K562 (cell line): ENCODE measurements around the gene NUP210. TPM values are rescaled to one million over a fixed set of nuclear protein-coding genes. Genes with fewer than 3 reads are reported as not detected.
A peak's percentile ranks its signal among the peaks of the same experiment; 100 is the strongest.

ENCODE experiments used
- ATAC-seq: fragments of 200-7000 bp; cut with Tn5 transposase; 3 replicates; pipeline ENCODE4 v1.9.1; 2020; ENCODE audit warnings: moderate library complexity
- BruUV-seq: library from RNA; stranded (reverse); fragments of 400-500 nt; replicated peaks from 2 replicates; lab custom pipeline; 2021; lab: Mats Ljungman, UMichigan
- CTCF ChIA-PET: fragments of 300-600 bp; formaldehyde crosslinking; extraction: SDS; loops from one replicate; lab custom pipeline; 2021; ENCODE audit warnings: low intra/inter-chr PET ratio; lab: Yijun Ruan, JAX
- POLR2A ChIA-PET: fragments of 300-600, 350-650 bp; sonication (Branson Sonifier 250); formaldehyde crosslinking; extraction: SDS; loops from one replicate; lab custom pipeline; 2021; ENCODE audit warnings: antibody characterized with exemption, inconsistent platforms; lab: Yijun Ruan, JAX
- DNase-seq, 4 experiments: peaks; one replicate each; pipeline versions ENCODE4 v3.0.0 to v3.0.0-alpha.2; 2011 to 2018; ENCODE audit warnings: low spot score in 3 of 4, mixed read lengths in 3 of 4; ENCODE audit errors: extremely low read depth in 1 of 4
- FAIRE-seq: peaks from 2 replicates; lab custom pipeline; 2011; peaks lifted over from hg19 to GRCh38; lab: Jason Lieb, UNC
- H2AFZ ChIP-seq: 2 replicates; pipeline ENCODE4 v1.6.0; 2011; ENCODE audit warnings: low read depth, low read length, control low read depth, inconsistent platforms
- H3K27ac ChIP-seq: fragments of 200-600 bp; 3 replicates; pipeline ENCODE4 v1.8.0; 2011; ENCODE audit warnings: low read depth, mild to moderate bottlenecking, control low read depth, inconsistent platforms, low read length, moderate library complexity, mixed read lengths; ENCODE audit errors: extremely low read depth
- H3K27me3 ChIP-seq, 2 experiments: fragments of 300-600 bp in 1 of 2; 2 replicates in 1 of 2; 3 replicates in 1 of 2; pipeline versions ENCODE4 v1.6.0 to v1.8.0; 2011; ENCODE audit warnings: inconsistent platforms in 2 of 2, low read length in 2 of 2, mild to moderate bottlenecking in 1 of 2, mixed read lengths in 1 of 2, moderate library complexity in 1 of 2; ENCODE audit not compliant: control insufficient read depth in 2 of 2, insufficient read depth in 2 of 2
- H3K36me3 ChIP-seq: fragments of 300-600 bp; 3 replicates; pipeline ENCODE4 v1.8.0; 2011; ENCODE audit warnings: mild to moderate bottlenecking, low read length, inconsistent platforms; ENCODE audit not compliant: control insufficient read depth, insufficient read depth
- H3K4me1 ChIP-seq, 2 experiments: fragments of 200-600 bp in 1 of 2; replicated peaks in 1 of 2; 2 replicates in 1 of 2; 3 replicates in 1 of 2; pipeline versions ENCODE4 v1.5.1 to v1.8.0; 2011; ENCODE audit warnings: inconsistent platforms in 2 of 2, low read length in 2 of 2, mild to moderate bottlenecking in 1 of 2, mixed read lengths in 1 of 2, moderate library complexity in 1 of 2; ENCODE audit not compliant: control insufficient read depth in 2 of 2, insufficient read depth in 2 of 2
- H3K4me2 ChIP-seq: 2 replicates; pipeline ENCODE4 v1.6.1; 2011; ENCODE audit warnings: low read length, control low read depth, inconsistent platforms, mixed read lengths; ENCODE audit not compliant: insufficient read depth
- H3K4me3 ChIP-seq: fragments of 200-600 bp; sonication (generic), shearing (Covaris generic); 2 replicates; pipeline ENCODE4 v1.5.1; 2016; ENCODE audit warnings: control low read depth, inconsistent platforms
- H3K79me2 ChIP-seq: fragments of 200-600 bp; 3 replicates; pipeline ENCODE4 v1.8.0; 2011; ENCODE audit warnings: low read length, inconsistent platforms; ENCODE audit not compliant: control insufficient read depth, insufficient read depth
- H3K9ac ChIP-seq, 2 experiments: 2 replicates each; pipeline versions ENCODE4 v1.6.0 to v1.6.1; 2011; ENCODE audit warnings: low read depth in 2 of 2, low read length in 2 of 2, control low read depth in 1 of 2, inconsistent platforms in 1 of 2, mild to moderate bottlenecking in 1 of 2, mixed read lengths in 1 of 2; ENCODE audit not compliant: insufficient read depth in 1 of 2
- H3K9me1 ChIP-seq: one replicate; pipeline ENCODE4 v1.6.0; 2011; ENCODE audit warnings: inconsistent platforms, mild to moderate bottlenecking, low read length, moderate library complexity; ENCODE audit not compliant: control insufficient read depth, insufficient read depth
- H3K9me3 ChIP-seq: replicated peaks from 2 replicates; pipeline ENCODE4 v1.5.1; 2011; ENCODE audit warnings: low read depth, low read length, inconsistent platforms; ENCODE audit not compliant: control insufficient read depth, insufficient read depth
- H4K20me1 ChIP-seq: replicated peaks from 2 replicates; pipeline ENCODE4 v1.6.1; 2011; ENCODE audit warnings: low read length, inconsistent platforms, mixed read lengths; ENCODE audit not compliant: control insufficient read depth, insufficient read depth
- ATF2 ChIP-seq: sonication (generic); formaldehyde crosslinking; IDR thresholded peaks from 2 replicates; pipeline ENCODE4 v1.8.1; 2022; ENCODE audit warnings: missing genetic modification reagents
- CAMTA2 ChIP-seq: fragments of 250-450 bp; sonication (Bioruptor Pico); conservative IDR thresholded peaks from 2 replicates; pipeline ENCODE4 v1.5.1; 2022
- CC2D1A ChIP-seq: fragments of 450-650 bp; IDR thresholded peaks from 2 replicates; pipeline ENCODE4 v1.6.1; 2017; ENCODE audit warnings: mild to moderate bottlenecking
- HNRNPUL1 ChIP-seq: fragments of 200-400 bp; formaldehyde crosslinking; IDR thresholded peaks from 2 replicates; pipeline ENCODE4 v1.6.1; 2017; ENCODE audit warnings: low read length
- SLC30A9 ChIP-seq: fragments of 250-450 bp; sonication (Bioruptor Pico); IDR thresholded peaks from 2 replicates; pipeline ENCODE4 v1.8.0; 2022; ENCODE audit warnings: mild to moderate bottlenecking, moderate library complexity
- ZC3H4 ChIP-seq: sonication (generic); formaldehyde crosslinking; IDR thresholded peaks from 2 replicates; pipeline ENCODE4 v1.9.0; 2021; ENCODE audit warnings: missing genetic modification reagents, borderline replicate concordance
- ZNF592 ChIP-seq: fragments of 450-650 bp; IDR thresholded peaks from 2 replicates; pipeline ENCODE4 v1.6.1; 2017; ENCODE audit warnings: antibody characterized with exemption, mild to moderate bottlenecking
- WGBS: fragments of 100-300 bp; shearing (Covaris generic); methylation state at CpG from one replicate; pipeline ENCODE4 v1.1.6; 2016; ENCODE audit warnings: low coverage, mixed read lengths; ENCODE audit not compliant: insufficient coverage; ENCODE audit errors: missing lambda C conversion rate; 5-methylcytosine and 5-hydroxymethylcytosine counted together
- in situ Hi-C: fragments of 300-500 bp; cut with MboI; formaldehyde crosslinking; loops from 4 replicates; pipeline ENCODE4 v1.15.0; 2018; ENCODE audit warnings: inconsistent platforms, mixed read lengths
- intact Hi-C: fragments of 100-400 bp; cut with micrococcal nuclease; formaldehyde crosslinking; loops from 2 replicates; pipeline ENCODE4 v1.14.2; 2022
- polyA plus RNA-seq, 8 experiments: library from polyadenylated mRNA; depleted of rRNA in 4 of 8; stranded (reverse) in 5 of 8; unstranded in 3 of 8; fragments of >200 nt; fragmentation: Nextera tagmentation in 2 of 8; fragmentation: Illumina TruSeq in 1 of 8; extraction: Ambion mirVana in 2 of 8; extraction: Trizol in 1 of 8; gene quantifications; 2 replicates each; pipeline versions ENCODE4 v1.2.1 to v1.2.3, GENCODE V29; 2011 to 2014; ENCODE audit warnings: inconsistent platforms in 1 of 8, missing spikeins in 1 of 8
- total RNA-seq, 7 experiments: library from RNA; depleted of rRNA in 6 of 7; stranded (reverse); fragments of >200 nt in 6 of 7; fragmentation: Illumina TruSeq in 2 of 7; extraction: Trizol in 2 of 7; gene quantifications; 2 replicates each; pipeline versions ENCODE4 v1.2.1 to v1.2.3, GENCODE V29; 2011 to 2021; ENCODE audit warnings: low replicate concordance in 1 of 7
- TF ChIP-seq, protein P1 (sequence below): fragments of 450-650 bp; IDR thresholded peaks from 2 replicates; pipeline ENCODE4 v1.7.1; 2018; ENCODE audit warnings: mild to moderate bottlenecking, low read depth; ENCODE audit not compliant: partially characterized antibody
- TF ChIP-seq, protein P2 (sequence below): IDR thresholded peaks from 3 replicates; pipeline ENCODE4 v1.6.1; 2011; ENCODE audit warnings: borderline replicate concordance, mild to moderate bottlenecking, moderate library complexity; ENCODE audit not compliant: insufficient read length; ENCODE audit errors: extremely low read depth

NUP210 gene
- total and polyA plus RNA-seq, 9 of the 15 experiments (the other 6 are each of a cell fraction or from before 2014, with no cell fraction given): 1.2 to 138 (median 44.0) TPM

DNA sequence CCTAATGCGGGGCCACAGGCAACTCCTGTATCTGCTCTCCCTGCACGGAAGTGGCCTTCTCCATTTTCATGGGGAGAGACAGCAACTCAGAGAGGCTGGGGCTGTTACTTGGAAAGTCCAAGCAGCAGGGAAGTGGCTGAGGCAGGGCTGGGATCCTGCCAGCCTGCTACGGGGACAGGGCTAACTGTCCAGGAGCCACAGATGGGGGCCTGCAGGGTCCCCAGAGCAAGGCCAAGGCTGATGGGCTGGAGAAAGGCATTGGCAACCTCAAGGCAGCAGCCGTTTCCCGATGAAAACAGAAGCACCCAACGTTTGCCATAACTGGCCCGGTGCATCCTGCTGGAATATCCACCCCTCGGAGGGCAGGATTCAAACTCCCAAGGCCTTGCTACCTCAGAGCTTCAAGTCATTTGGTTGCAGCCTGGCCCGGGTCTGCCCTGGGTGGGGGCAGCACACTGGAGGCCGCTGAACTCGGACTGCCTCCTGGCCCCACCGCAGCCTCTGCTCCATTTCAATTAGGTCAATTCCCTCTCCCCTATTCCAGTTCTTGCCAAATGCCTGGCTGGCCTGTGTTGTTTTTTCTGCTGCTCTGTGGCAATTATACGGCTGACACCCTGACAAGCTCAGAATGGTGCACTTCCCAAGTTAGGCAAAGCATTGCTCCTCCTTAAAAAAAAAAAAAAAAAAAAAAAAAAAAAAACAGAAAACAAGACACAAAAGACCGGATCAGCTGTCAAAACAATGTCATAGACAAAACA lies 143.5 kb downstream of the NUP210 start:
- ChIA-PET POLR2A (interaction anchor here (0.6 kb wide), 1 partner anchor 61 kb away, joined by 3 read pairs; no protein-coding TSS in a partner anchor), CTCF (no interaction called here)
- Histone ChIP-seq H3K27me3 (peaks cover 50 to 90% of the 10 kb centered on the region in 2 experiments), H3K36me3 (no peaks in the 10 kb centered on the region), H3K4me2 (no peak overlapping the region), H4K20me1 (peaks cover 30% of the 10 kb centered on the region), H3K9me1 (no peaks in the 10 kb centered on the region), H3K4me3 (no peak overlapping the region), H3K79me2 (no peaks in the 10 kb centered on the region), H3K9ac (peak overlapping the region in 1 of 2 experiments; percentile 65; a peak in 2 of 4 replicates), H2AFZ (no peak overlapping the region), H3K4me1 (peaks cover 2 to 17% of the 10 kb centered on the region in 2 experiments; a peak in 3 of 5 replicates), H3K9me3 (no peaks in the 10 kb centered on the region), H3K27ac (no peak overlapping the region)
- no peak for ATAC-seq
- intact Hi-C loops (no loop called here), in situ Hi-C loops (no loop called here)
- no peak for FAIRE-seq
- TF ChIP-seq CC2D1A (no peak), HNRNPUL1 (no peak), CAMTA2 (CRISPR knock-in tag) (no peak), ZC3H4 (no peak), ZNF592 (no peak), ATF2 (CRISPR knock-in tag) (no peak), SLC30A9 (CRISPR knock-in tag) (no peak)
- TF ChIP-seq, protein P1, sequence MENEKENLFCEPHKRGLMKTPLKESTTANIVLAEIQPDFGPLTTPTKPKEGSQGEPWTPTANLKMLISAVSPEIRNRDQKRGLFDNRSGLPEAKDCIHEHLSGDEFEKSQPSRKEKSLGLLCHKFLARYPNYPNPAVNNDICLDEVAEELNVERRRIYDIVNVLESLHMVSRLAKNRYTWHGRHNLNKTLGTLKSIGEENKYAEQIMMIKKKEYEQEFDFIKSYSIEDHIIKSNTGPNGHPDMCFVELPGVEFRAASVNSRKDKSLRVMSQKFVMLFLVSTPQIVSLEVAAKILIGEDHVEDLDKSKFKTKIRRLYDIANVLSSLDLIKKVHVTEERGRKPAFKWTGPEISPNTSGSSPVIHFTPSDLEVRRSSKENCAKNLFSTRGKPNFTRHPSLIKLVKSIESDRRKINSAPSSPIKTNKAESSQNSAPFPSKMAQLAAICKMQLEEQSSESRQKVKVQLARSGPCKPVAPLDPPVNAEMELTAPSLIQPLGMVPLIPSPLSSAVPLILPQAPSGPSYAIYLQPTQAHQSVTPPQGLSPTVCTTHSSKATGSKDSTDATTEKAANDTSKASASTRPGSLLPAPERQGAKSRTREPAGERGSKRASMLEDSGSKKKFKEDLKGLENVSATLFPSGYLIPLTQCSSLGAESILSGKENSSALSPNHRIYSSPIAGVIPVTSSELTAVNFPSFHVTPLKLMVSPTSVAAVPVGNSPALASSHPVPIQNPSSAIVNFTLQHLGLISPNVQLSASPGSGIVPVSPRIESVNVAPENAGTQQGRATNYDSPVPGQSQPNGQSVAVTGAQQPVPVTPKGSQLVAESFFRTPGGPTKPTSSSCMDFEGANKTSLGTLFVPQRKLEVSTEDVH: no peak
- TF ChIP-seq, protein P2, sequence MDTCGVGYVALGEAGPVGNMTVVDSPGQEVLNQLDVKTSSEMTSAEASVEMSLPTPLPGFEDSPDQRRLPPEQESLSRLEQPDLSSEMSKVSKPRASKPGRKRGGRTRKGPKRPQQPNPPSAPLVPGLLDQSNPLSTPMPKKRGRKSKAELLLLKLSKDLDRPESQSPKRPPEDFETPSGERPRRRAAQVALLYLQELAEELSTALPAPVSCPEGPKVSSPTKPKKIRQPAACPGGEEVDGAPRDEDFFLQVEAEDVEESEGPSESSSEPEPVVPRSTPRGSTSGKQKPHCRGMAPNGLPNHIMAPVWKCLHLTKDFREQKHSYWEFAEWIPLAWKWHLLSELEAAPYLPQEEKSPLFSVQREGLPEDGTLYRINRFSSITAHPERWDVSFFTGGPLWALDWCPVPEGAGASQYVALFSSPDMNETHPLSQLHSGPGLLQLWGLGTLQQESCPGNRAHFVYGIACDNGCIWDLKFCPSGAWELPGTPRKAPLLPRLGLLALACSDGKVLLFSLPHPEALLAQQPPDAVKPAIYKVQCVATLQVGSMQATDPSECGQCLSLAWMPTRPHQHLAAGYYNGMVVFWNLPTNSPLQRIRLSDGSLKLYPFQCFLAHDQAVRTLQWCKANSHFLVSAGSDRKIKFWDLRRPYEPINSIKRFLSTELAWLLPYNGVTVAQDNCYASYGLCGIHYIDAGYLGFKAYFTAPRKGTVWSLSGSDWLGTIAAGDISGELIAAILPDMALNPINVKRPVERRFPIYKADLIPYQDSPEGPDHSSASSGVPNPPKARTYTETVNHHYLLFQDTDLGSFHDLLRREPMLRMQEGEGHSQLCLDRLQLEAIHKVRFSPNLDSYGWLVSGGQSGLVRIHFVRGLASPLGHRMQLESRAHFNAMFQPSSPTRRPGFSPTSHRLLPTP: no peak
- BruUV-seq: no TSS peak
- no peak for DNase-seq
- 11% methylated on average over 14 of the region's 14 CpGs for WGBS
